Natural killer cell (primary cell): ENCODE results near the gene ANGEL1. TPM values are rescaled to one million over a fixed set of nuclear protein-coding genes. Genes with fewer than 3 reads are reported as not detected.

Experiments used
- ATAC-seq, 3 donors: fragments of 150-1000 bp in 2 of 3; fragments of 200-7000 bp in 1 of 3; cut with Tn5 transposase; 1 replicate in 1 of 3; 2 replicates in 2 of 3; pipeline ENCODE4 v1.10.0; 2021; ENCODE audit warnings: mild to moderate bottlenecking in 2 of 3, moderate library complexity in 2 of 3
- DNase-seq, 2 donors: peaks; one replicate each; pipeline versions ENCODE4 v3.0.0 to v3.0.0-alpha.2; 2013 to 2021; ENCODE audit warnings: mixed read lengths in 1 of 2
- H3K27ac ChIP-seq: one replicate; pipeline ENCODE4 v1.5.1; 2013; ENCODE audit warnings: mild to moderate bottlenecking, low read length
- H3K27me3 ChIP-seq: one replicate; pipeline ENCODE4 v1.6.1; 2013; ENCODE audit warnings: low read length; ENCODE audit not compliant: control insufficient read depth, insufficient read depth
- H3K36me3 ChIP-seq: one replicate; pipeline ENCODE4 v1.6.1; 2013; ENCODE audit warnings: low read length; ENCODE audit not compliant: control insufficient read depth, insufficient read depth
- H3K4me1 ChIP-seq: one replicate; pipeline ENCODE4 v1.6.1; 2013; ENCODE audit warnings: low read length; ENCODE audit not compliant: control insufficient read depth, insufficient read depth
- H3K4me3 ChIP-seq: one replicate; pipeline ENCODE4 v1.5.1; 2013; ENCODE audit warnings: low read length
- H3K9me3 ChIP-seq: one replicate; pipeline ENCODE4 v1.6.1; 2013; ENCODE audit warnings: low read length; ENCODE audit not compliant: control insufficient read depth, insufficient read depth
- H3K27ac Mint-ChIP-seq, 2 donors: one replicate each; pipeline ENCODE4 v1.8.0; 2022; ENCODE audit warnings: mild to moderate bottlenecking in 2 of 2, mixed read lengths in 2 of 2, moderate library complexity in 1 of 2
- H3K27me3 Mint-ChIP-seq, 2 donors: one replicate each; pipeline ENCODE4 v1.8.0; 2022; ENCODE audit warnings: low read depth in 2 of 2, mixed read lengths in 2 of 2
- H3K36me3 Mint-ChIP-seq: one replicate; pipeline ENCODE4 v1.8.0; 2022; ENCODE audit warnings: mixed read lengths
- H3K4me1 Mint-ChIP-seq, 2 donors: one replicate each; pipeline ENCODE4 v1.8.0; 2022; ENCODE audit warnings: mixed read lengths in 2 of 2
- H3K4me3 Mint-ChIP-seq: one replicate; pipeline ENCODE4 v1.8.0; 2022; ENCODE audit warnings: mild to moderate bottlenecking, moderate library complexity, mixed read lengths
- H3K9me3 Mint-ChIP-seq, 2 donors: one replicate each; pipeline ENCODE4 v1.8.0; 2022; ENCODE audit warnings: mixed read lengths in 2 of 2
- CTCF ChIP-seq: fragments of 200-600 bp; IDR thresholded peaks from one replicate; pipeline ENCODE4 v1.8.0; 2022; ENCODE audit warnings: antibody characterized with exemption
- WGBS: methylation state at CpG from one replicate; pipeline ENCODE4 v1.1.7; 2013; ENCODE audit warnings: missing lambda C conversion rate; ENCODE audit not compliant: insufficient coverage; 5-methylcytosine and 5-hydroxymethylcytosine counted together
- intact Hi-C: fragments of 100-400 bp; cut with micrococcal nuclease; formaldehyde crosslinking; loops from one replicate; pipeline ENCODE4 v1.14.2; 2022
- total RNA-seq, 4 donors: library from RNA; stranded (reverse); fragments of 120-200 nt in 1 of 4; gene quantifications; one replicate each; pipeline versions ENCODE4 v1.2.3 to v1.2.4, GENCODE V29; 2013 to 2022

ANGEL1 gene
- total RNA-seq, 3 donors from 2014 or later (not counting 1 experiment from before 2014, with no cell fraction given) = 12.2 to 20.2 (median 17.2) TPM

GRCh38 chr14:76768671-76769500 is 43.8 kb downstream of the ANGEL1 start:
- Histone ChIP-seq H3K36me3 (no peaks in the 10 kb centered on the region), H3K27ac (peak overlapping the region; percentile 51), H3K27me3 (no peaks in the 10 kb centered on the region), H3K4me1 (peaks cover 38% of the 10 kb centered on the region), H3K4me3 (no peak overlapping the region), H3K9me3 (no peaks in the 10 kb centered on the region)
- TF ChIP-seq CTCF = no peak
- ATAC-seq = no peak
- DNase-seq = no peak
- H3K27ac Mint-ChIP-seq = peak overlapping the region; percentile 81 to 87
- H3K4me1 Mint-ChIP-seq = peaks cover 0 to 25% of the 10 kb centered on the region in 2 donors
- H3K27me3 Mint-ChIP-seq = no peaks in the 10 kb centered on the region
- no peaks in the 10 kb centered on the region for H3K9me3 Mint-ChIP-seq
- no peaks in the 10 kb centered on the region for H3K36me3 Mint-ChIP-seq
- no peak overlapping the region for H3K4me3 Mint-ChIP-seq
- 66% methylated on average over 10 of the region's 11 CpGs for WGBS
- intact Hi-C loops = loop anchor here (2.0 to 5.0 kb wide), 3 partner anchors 44 to 328 kb away; partner anchors contain the start of genes ANGEL1 and CIPC

- H3K27ac ChIP-seq = peak overlapping the region; percentile 76
- H3K4me3 Mint-ChIP-seq = no peak overlapping the region
- peak; percentile 94 to 97 (median 94) for ATAC-seq
- no peak for TF ChIP-seq CTCF
- no peaks in the 10 kb centered on the region for H3K36me3 ChIP-seq
- H3K4me1 ChIP-seq = peaks cover 29% of the 10 kb centered on the region
- no peaks in the 10 kb centered on the region for H3K9me3 ChIP-seq
- no peaks in the 10 kb centered on the region for H3K9me3 Mint-ChIP-seq
- no peaks in the 10 kb centered on the region for H3K36me3 Mint-ChIP-seq
- peak overlapping the region; percentile 81 to 87 for H3K27ac Mint-ChIP-seq
- WGBS = 22% methylated on average over 14 of the region's 15 CpGs
- H3K27me3 Mint-ChIP-seq = no peaks in the 10 kb centered on the region
- H3K4me1 Mint-ChIP-seq = peaks cover 0 to 24% of the 10 kb centered on the region in 2 donors
- H3K4me3 ChIP-seq = no peak overlapping the region
- DNase-seq = peak; percentile 59 to 87
- intact Hi-C loops = loop anchor here (2.0 to 5.0 kb wide), 3 partner anchors 45 to 329 kb away; partner anchors contain the start of genes ANGEL1 and CIPC
- no peaks in the 10 kb centered on the region for H3K27me3 ChIP-seq
Measured at GRCh38 chr14:76767681-76768656, 44.7 kb downstream of the ANGEL1 start.

GRCh38 chr14:76765461-76765931 is 47.2 kb downstream of the ANGEL1 start:
- WGBS = 91% methylated on average over 6 of the region's 6 CpGs
- intact Hi-C loops = loop anchor here (5.0 kb wide), 2 partner anchors 272 to 332 kb away; partner anchors contain the start of gene CIPC
- no peaks in the 10 kb centered on the region for H3K9me3 Mint-ChIP-seq
- Histone ChIP-seq H3K4me3 (no peak overlapping the region), H3K27ac (no peak overlapping the region), H3K36me3 (no peaks in the 10 kb centered on the region), H3K4me1 (peaks cover 35% of the 10 kb centered on the region), H3K9me3 (no peaks in the 10 kb centered on the region), H3K27me3 (no peaks in the 10 kb centered on the region)
- H3K4me1 Mint-ChIP-seq = peaks cover 7 to 33% of the 10 kb centered on the region in 2 donors
- TF ChIP-seq CTCF = no peak
- H3K27ac Mint-ChIP-seq = peak overlapping the region; percentile 33 to 58
- H3K4me3 Mint-ChIP-seq = no peak overlapping the region
- DNase-seq (no peak), ATAC-seq (no peak)
- H3K27me3 Mint-ChIP-seq = no peaks in the 10 kb centered on the region
- H3K36me3 Mint-ChIP-seq = no peaks in the 10 kb centered on the region
